HEK293T (cell line): ENCODE results near the gene C14orf132.

ENCODE experiments used
- ARNT ChIP-seq: fragments of 450-650 bp; IDR thresholded peaks from 2 replicates; pipeline ENCODE4 v1.6.1; 2017; ENCODE audit warnings: mild to moderate bottlenecking
- BHLHE40 ChIP-seq: fragments of 450-650 bp; IDR thresholded peaks from 2 replicates; pipeline ENCODE4 v1.6.1; 2016; ENCODE audit warnings: mild to moderate bottlenecking, moderate library complexity, borderline replicate concordance
- CTBP1 ChIP-seq: fragments of 450-650 bp; IDR thresholded peaks from 2 replicates; pipeline ENCODE4 v1.6.1; 2016; ENCODE audit warnings: borderline replicate concordance
- FOXM1 ChIP-seq: fragments of 450-650 bp; IDR thresholded peaks from 2 replicates; pipeline ENCODE4 v1.6.1; 2017; ENCODE audit warnings: mild to moderate bottlenecking, borderline replicate concordance
- HDGF ChIP-seq: fragments of 450-650 bp; IDR thresholded peaks from 2 replicates; pipeline ENCODE4 v1.6.1; 2017; ENCODE audit warnings: antibody characterized with exemption, borderline replicate concordance
- L3MBTL2 ChIP-seq: fragments of 450-650 bp; conservative IDR thresholded peaks from 2 replicates; pipeline ENCODE4 v1.6.1; 2016; ENCODE audit warnings: mild to moderate bottlenecking
- NFRKB ChIP-seq: fragments of 450-650 bp; IDR thresholded peaks from 2 replicates; pipeline ENCODE4 v1.6.1; 2016; ENCODE audit warnings: mild to moderate bottlenecking, moderate library complexity
- SP1 ChIP-seq: fragments of 450-650 bp; IDR thresholded peaks from 2 replicates; pipeline ENCODE4 v1.6.1; 2017
- SUZ12 ChIP-seq: fragments of 450-650 bp; IDR thresholded peaks from 2 replicates; pipeline ENCODE4 v1.6.1; 2016; ENCODE audit warnings: mild to moderate bottlenecking

DNA sequence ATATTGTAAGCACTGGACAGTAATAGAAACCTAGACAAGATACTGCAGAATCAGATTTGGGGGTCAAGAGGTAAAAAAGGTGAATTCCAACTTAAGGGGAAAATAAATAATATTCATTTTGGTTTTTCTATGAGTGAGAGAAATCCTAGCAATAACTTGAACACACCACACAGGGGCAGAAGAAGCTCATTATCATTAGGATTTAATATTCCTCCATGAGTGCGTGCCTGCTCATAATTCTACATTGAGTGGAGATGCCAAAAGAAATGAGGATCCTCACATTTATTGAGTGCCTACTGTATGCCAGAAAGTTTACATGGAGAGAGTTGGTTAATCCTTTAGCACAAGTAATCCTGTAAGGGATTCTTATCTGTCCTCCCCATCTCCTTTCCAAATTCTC is 40.5 kb upstream of the C14orf132 start:
- TF ChIP-seq ARNT (no peak), CTBP1 (no peak), HDGF (no peak), L3MBTL2 (no peak), SP1 (no peak), NFRKB (no peak), FOXM1 (no peak), SUZ12 (no peak), BHLHE40 (no peak)
